Astrocyte (in vitro differentiated cells and primary cell): ENCODE measurements around the gene SGIP1. TPM values are rescaled to one million over a fixed set of nuclear protein-coding genes. Genes with fewer than 3 reads are reported as not detected.

Experiments used
- DNase-seq: peaks from one replicate; pipeline ENCODE4 v3.0.0-alpha.2; 2010; ENCODE audit warnings: low read depth
- FAIRE-seq: peaks from 2 replicates; lab custom pipeline; 2011; peaks lifted over from hg19 to GRCh38; lab: Jason Lieb, UNC
- H2AFZ ChIP-seq: 2 replicates; pipeline ENCODE4 v1.6.0; 2012; ENCODE audit warnings: low read depth, low read length, inconsistent platforms
- H3K27ac ChIP-seq: 2 replicates; pipeline ENCODE4 v1.5.1; 2011; ENCODE audit warnings: low read depth, low read length, inconsistent platforms
- H3K27me3 ChIP-seq: 2 replicates; pipeline ENCODE4 v1.6.0; 2011; ENCODE audit warnings: low read length, inconsistent platforms; ENCODE audit not compliant: insufficient read depth
- H3K36me3 ChIP-seq: 2 replicates; pipeline ENCODE4 v1.5.1; 2011; ENCODE audit warnings: low read length, inconsistent platforms; ENCODE audit not compliant: insufficient read depth
- H3K4me1 ChIP-seq: 2 replicates; pipeline ENCODE4 v1.5.1; 2011; ENCODE audit warnings: low read length, inconsistent platforms; ENCODE audit not compliant: insufficient read depth
- H3K4me2 ChIP-seq: 2 replicates; pipeline ENCODE4 v1.6.0; 2012; ENCODE audit warnings: low read length, inconsistent platforms
- H3K4me3 ChIP-seq: 2 replicates; pipeline ENCODE4 v1.5.1; 2011; ENCODE audit warnings: low read depth, mild to moderate bottlenecking, low read length, inconsistent platforms; ENCODE audit not compliant: insufficient read depth
- H3K79me2 ChIP-seq: 2 replicates; pipeline ENCODE4 v1.6.0; 2012; ENCODE audit warnings: mild to moderate bottlenecking, low read length, inconsistent platforms; ENCODE audit not compliant: insufficient read depth
- H3K9ac ChIP-seq: 2 replicates; pipeline ENCODE4 v1.6.0; 2012; ENCODE audit warnings: mild to moderate bottlenecking, low read length, inconsistent platforms
- H3K9me3 ChIP-seq: 2 replicates; pipeline ENCODE4 v1.5.1; 2012; ENCODE audit warnings: low read depth, mild to moderate bottlenecking, low read length, inconsistent platforms; ENCODE audit not compliant: insufficient read depth
- H4K20me1 ChIP-seq: 2 replicates; pipeline ENCODE4 v1.6.0; 2012; ENCODE audit warnings: low read length, inconsistent platforms; ENCODE audit not compliant: insufficient read depth
- H3K27ac Mint-ChIP-seq: one replicate; pipeline ENCODE4 v1.8.0; 2021; ENCODE audit warnings: mild to moderate bottlenecking, mixed read lengths; ENCODE audit not compliant: unreplicated experiment
- H3K27me3 Mint-ChIP-seq: one replicate; pipeline ENCODE4 v1.8.0; 2021; ENCODE audit warnings: low read depth, mixed read lengths; ENCODE audit not compliant: unreplicated experiment
- H3K36me3 Mint-ChIP-seq: one replicate; pipeline ENCODE4 v1.8.0; 2021; ENCODE audit warnings: low read depth, mixed read lengths; ENCODE audit not compliant: unreplicated experiment
- H3K4me1 Mint-ChIP-seq: one replicate; pipeline ENCODE4 v1.8.0; 2021; ENCODE audit warnings: low read depth, mixed read lengths; ENCODE audit not compliant: unreplicated experiment
- H3K4me3 Mint-ChIP-seq: one replicate; pipeline ENCODE4 v1.8.0; 2021; ENCODE audit warnings: mild to moderate bottlenecking, moderate library complexity, mixed read lengths; ENCODE audit not compliant: unreplicated experiment
- H3K9me3 Mint-ChIP-seq: one replicate; pipeline ENCODE4 v1.8.0; 2021; ENCODE audit warnings: mild to moderate bottlenecking, mixed read lengths; ENCODE audit not compliant: unreplicated experiment
- EZH2 ChIP-seq: IDR thresholded peaks from 2 replicates; pipeline ENCODE4 v1.6.1; 2012; ENCODE audit warnings: mild to moderate bottlenecking, low read length, inconsistent platforms; ENCODE audit not compliant: insufficient read depth
- total RNA-seq: library from RNA; stranded (reverse); gene quantifications from 2 replicates; pipeline ENCODE4 v1.2.1, GENCODE V29; 2021
- TF ChIP-seq, protein P1 (sequence below): IDR thresholded peaks from 2 replicates; pipeline ENCODE4 v1.5.1; 2011; ENCODE audit warnings: low read depth, mild to moderate bottlenecking, inconsistent platforms, low read length, moderate library complexity; ENCODE audit not compliant: insufficient read depth

The SGIP1 gene
- total RNA-seq, 1 donor from 2014 or later: 8.8 TPM

DNA sequence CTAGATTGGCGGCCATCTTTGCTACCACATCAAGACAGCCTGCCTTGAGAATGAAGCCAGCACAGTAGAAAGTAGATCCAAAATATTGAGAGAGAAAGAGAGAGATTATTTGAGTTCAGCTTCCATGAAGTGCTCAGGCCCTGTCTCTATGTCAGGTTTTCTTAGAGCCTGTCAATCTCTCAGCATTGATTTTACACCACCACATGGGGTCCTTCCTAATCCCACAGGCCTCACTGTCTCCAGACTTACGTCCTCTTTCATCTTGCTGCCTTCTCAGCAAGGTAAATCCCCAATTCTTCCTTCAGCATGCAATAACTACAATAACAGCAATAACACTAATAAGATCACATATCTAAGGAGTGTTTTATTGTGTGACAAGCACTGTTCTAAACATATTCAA, 239.3 kb downstream of the SGIP1 start:
- Mint-ChIP-seq H3K9me3 (no peaks in the 10 kb centered on the region), H3K27ac (no peak overlapping the region)

GRCh38 chr1:66774438-66774837, 240.5 kb downstream of the SGIP1 start:
- H3K27me3 Mint-ChIP-seq: peaks cover 2% of the 10 kb centered on the region

More for the DNA sequence above, 239.3 kb downstream of the SGIP1 start:
- no peaks in the 10 kb centered on the region for H3K4me1 ChIP-seq
- H3K4me3 ChIP-seq: no peak overlapping the region
- no peak for TF ChIP-seq EZH2
- TF ChIP-seq, protein P1, sequence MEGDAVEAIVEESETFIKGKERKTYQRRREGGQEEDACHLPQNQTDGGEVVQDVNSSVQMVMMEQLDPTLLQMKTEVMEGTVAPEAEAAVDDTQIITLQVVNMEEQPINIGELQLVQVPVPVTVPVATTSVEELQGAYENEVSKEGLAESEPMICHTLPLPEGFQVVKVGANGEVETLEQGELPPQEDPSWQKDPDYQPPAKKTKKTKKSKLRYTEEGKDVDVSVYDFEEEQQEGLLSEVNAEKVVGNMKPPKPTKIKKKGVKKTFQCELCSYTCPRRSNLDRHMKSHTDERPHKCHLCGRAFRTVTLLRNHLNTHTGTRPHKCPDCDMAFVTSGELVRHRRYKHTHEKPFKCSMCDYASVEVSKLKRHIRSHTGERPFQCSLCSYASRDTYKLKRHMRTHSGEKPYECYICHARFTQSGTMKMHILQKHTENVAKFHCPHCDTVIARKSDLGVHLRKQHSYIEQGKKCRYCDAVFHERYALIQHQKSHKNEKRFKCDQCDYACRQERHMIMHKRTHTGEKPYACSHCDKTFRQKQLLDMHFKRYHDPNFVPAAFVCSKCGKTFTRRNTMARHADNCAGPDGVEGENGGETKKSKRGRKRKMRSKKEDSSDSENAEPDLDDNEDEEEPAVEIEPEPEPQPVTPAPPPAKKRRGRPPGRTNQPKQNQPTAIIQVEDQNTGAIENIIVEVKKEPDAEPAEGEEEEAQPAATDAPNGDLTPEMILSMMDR: no peak
- no peak for DNase-seq
- H3K9me3 ChIP-seq: no peaks in the 10 kb centered on the region
- H3K36me3 ChIP-seq: no peaks in the 10 kb centered on the region
- no peak overlapping the region for H3K27ac ChIP-seq
- no peak overlapping the region for H3K9ac ChIP-seq
- no peak overlapping the region for H3K4me2 ChIP-seq
- Mint-ChIP-seq H3K36me3 (no peaks in the 10 kb centered on the region), H3K4me3 (no peak overlapping the region), H3K27me3 (peaks cover under 1% of the 10 kb centered on the region), H3K4me1 (no peaks in the 10 kb centered on the region)
- H4K20me1 ChIP-seq: no peaks in the 10 kb centered on the region
- no peaks in the 10 kb centered on the region for H3K79me2 ChIP-seq
- H2AFZ ChIP-seq: no peak overlapping the region
- no peaks in the 10 kb centered on the region for H3K27me3 ChIP-seq
- FAIRE-seq: no peak

DNA sequence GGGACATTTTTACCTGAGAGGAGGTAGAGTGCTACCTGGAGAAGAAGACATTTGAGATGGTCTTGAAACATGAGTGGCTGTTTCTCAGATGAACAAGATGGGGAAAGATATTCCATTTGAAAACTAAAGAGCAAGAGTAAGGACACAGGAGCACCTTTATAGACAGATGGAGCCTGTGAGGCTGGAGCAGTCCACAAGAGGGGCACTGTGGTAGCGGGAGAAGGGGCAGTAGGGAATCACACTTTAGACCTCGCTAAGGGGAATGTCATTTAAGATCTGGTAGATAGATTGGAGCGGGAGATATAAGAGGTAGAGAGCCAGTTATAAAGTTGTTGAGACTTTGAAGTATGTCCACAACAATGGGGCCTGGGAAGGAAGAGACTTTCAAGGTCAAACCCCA, 241.7 kb downstream of the SGIP1 start:
- H4K20me1 ChIP-seq: no peaks in the 10 kb centered on the region
- no peak overlapping the region for H3K4me2 ChIP-seq
- no peaks in the 10 kb centered on the region for H3K79me2 ChIP-seq
- no peaks in the 10 kb centered on the region for H3K9me3 ChIP-seq
- peaks cover 2% of the 10 kb centered on the region for H3K27me3 Mint-ChIP-seq
- peaks cover 2% of the 10 kb centered on the region for H3K9me3 Mint-ChIP-seq
- no peak overlapping the region for H3K27ac ChIP-seq
- no peaks in the 10 kb centered on the region for H3K4me1 Mint-ChIP-seq
- H3K27me3 ChIP-seq: no peaks in the 10 kb centered on the region
- H3K36me3 ChIP-seq: no peaks in the 10 kb centered on the region
- H2AFZ ChIP-seq: no peak overlapping the region
- no peak overlapping the region for H3K9ac ChIP-seq
- no peak overlapping the region for H3K4me3 ChIP-seq
- H3K36me3 Mint-ChIP-seq: peaks cover 3% of the 10 kb centered on the region
- DNase-seq (no peak), FAIRE-seq (no peak)
- no peak overlapping the region for H3K27ac Mint-ChIP-seq
- no peak for TF ChIP-seq EZH2
- TF ChIP-seq, protein P1: no peak
- H3K4me1 ChIP-seq: no peaks in the 10 kb centered on the region
- H3K4me3 Mint-ChIP-seq: no peak overlapping the region

More at GRCh38 chr1:66774438-66774837, 240.5 kb downstream of the SGIP1 start:
- DNase-seq (no peak), FAIRE-seq (no peak)
- no peaks in the 10 kb centered on the region for H3K36me3 ChIP-seq
- no peak overlapping the region for H3K4me3 ChIP-seq
- no peaks in the 10 kb centered on the region for H3K9me3 ChIP-seq
- H3K4me1 Mint-ChIP-seq: no peaks in the 10 kb centered on the region
- H3K4me2 ChIP-seq: no peak overlapping the region
- H3K36me3 Mint-ChIP-seq: no peaks in the 10 kb centered on the region
- H3K4me3 Mint-ChIP-seq: no peak overlapping the region
- no peak overlapping the region for H2AFZ ChIP-seq
- no peaks in the 10 kb centered on the region for H3K4me1 ChIP-seq
- no peak overlapping the region for H3K9ac ChIP-seq
- no peaks in the 10 kb centered on the region for H3K9me3 Mint-ChIP-seq
- no peaks in the 10 kb centered on the region for H3K79me2 ChIP-seq
- no peaks in the 10 kb centered on the region for H4K20me1 ChIP-seq
- H3K27ac ChIP-seq: no peak overlapping the region
- no peak for TF ChIP-seq EZH2
- TF ChIP-seq, protein P1: no peak
- H3K27me3 ChIP-seq: no peaks in the 10 kb centered on the region
- H3K27ac Mint-ChIP-seq: no peak overlapping the region
